Measurements from ENCODE around the gene ALG14. TPM values are rescaled to one million over a fixed set of nuclear protein-coding genes. Genes with fewer than 3 reads are reported as not detected.
A peak's percentile ranks its signal among the peaks of the same experiment; 100 is the strongest.

ALG14 gene
- total and polyA plus RNA-seq, 2 donors (not counting 1 experiment from before 2014, with no cell fraction given) = 3.5 to 3.8 TPM

- Histone ChIP-seq H3K27me3 (ENCODE audit: control insufficient read depth, insufficient read depth, low read length) (no peaks in the 10 kb centered on the region), H3K36me3 (ENCODE audit: control insufficient read depth, insufficient read depth, low read length) (no peaks in the 10 kb centered on the region), H3K27ac (ENCODE audit: insufficient read depth, low read length) (peak overlapping the region; percentile 60), H4K20me1 (ENCODE audit: control insufficient read depth, extremely low read depth, insufficient read depth, low read length) (no peaks in the 10 kb centered on the region), H3K9me3 (ENCODE audit: control insufficient read depth, insufficient read depth, low read depth, low read length) (no peaks in the 10 kb centered on the region), H3K4me2 (ENCODE audit: extremely low read depth, insufficient read depth, low read length) (peak overlapping the region; percentile 45), H3K4me1 (ENCODE audit: control insufficient read depth, extremely low read depth, insufficient read depth, low read length) (peaks cover 15% of the 10 kb centered on the region), H3K79me2 (ENCODE audit: control insufficient read depth, insufficient read depth, low read length) (no peaks in the 10 kb centered on the region), H2AFZ (ENCODE audit: low read length) (no peak overlapping the region), H3K9ac (ENCODE audit: insufficient read depth, low read length) (no peak overlapping the region), H3K4me3 (replicated peaks in 1 of 4; ENCODE audit: control extremely low read depth in 1 of 4, insufficient read depth in 1 of 4, low read depth in 3 of 4, low read length in 4 of 4) (peak overlapping the region in 2 of 4 experiments; percentile 1 to 7)
- TF ChIP-seq EZH2 (IDR thresholded peaks at IDR 0.05; ENCODE audit: low read length, missing control alignments) = no peak
- TF ChIP-seq CTCF (conservative IDR thresholded peaks at IDR 0.05 in 1 of 2, IDR thresholded peaks at IDR 0.05 in 1 of 2; ENCODE audit: low read depth in 1 of 2, low read length in 2 of 2) = no peak
- peak; percentile 96 to 98 for DNase-seq (ENCODE audit: low read depth in 2 of 2)
These were observed 49.2 kb downstream of the ALG14 start for GRCh38 chr1:95023399-95024043.

- H4K20me1 ChIP-seq (ENCODE audit: control insufficient read depth, extremely low read depth, insufficient read depth, low read length) = no peaks in the 10 kb centered on the region
- no peaks in the 10 kb centered on the region for H3K27me3 ChIP-seq (ENCODE audit: control insufficient read depth, insufficient read depth, low read length)
- H3K9ac ChIP-seq (ENCODE audit: insufficient read depth, low read length) = no peak overlapping the region
- no peak overlapping the region for H2AFZ ChIP-seq (ENCODE audit: low read length)
- no peaks in the 10 kb centered on the region for H3K36me3 ChIP-seq (ENCODE audit: control insufficient read depth, insufficient read depth, low read length)
- no peaks in the 10 kb centered on the region for H3K79me2 ChIP-seq (ENCODE audit: control insufficient read depth, insufficient read depth, low read length)
- peak overlapping the region; percentile 44 for H3K27ac ChIP-seq (ENCODE audit: insufficient read depth, low read length)
- TF ChIP-seq CTCF (conservative IDR thresholded peaks at IDR 0.05 in 1 of 2, IDR thresholded peaks at IDR 0.05 in 1 of 2; ENCODE audit: low read depth in 1 of 2, low read length in 2 of 2) (no peak), EZH2 (IDR thresholded peaks at IDR 0.05; ENCODE audit: low read length, missing control alignments) (no peak)
- peak in 1 of 2 donors; percentile 79 for DNase-seq (ENCODE audit: low read depth in 2 of 2)
- H3K4me2 ChIP-seq (ENCODE audit: extremely low read depth, insufficient read depth, low read length) = peak overlapping the region; percentile 92
- H3K4me3 ChIP-seq (replicated peaks in 1 of 4; ENCODE audit: control extremely low read depth in 1 of 4, insufficient read depth in 1 of 4, low read depth in 3 of 4, low read length in 4 of 4) = peak overlapping the region in 1 of 4 experiments; percentile 50
- peaks cover 17% of the 10 kb centered on the region for H3K4me1 ChIP-seq (ENCODE audit: control insufficient read depth, extremely low read depth, insufficient read depth, low read length)
- H3K9me3 ChIP-seq (ENCODE audit: control insufficient read depth, insufficient read depth, low read depth, low read length) = no peaks in the 10 kb centered on the region
These were observed 50.2 kb downstream of the ALG14 start for GRCh38 chr1:95022644-95022926.

- H3K27ac ChIP-seq (ENCODE audit: insufficient read depth, low read length) = peak overlapping the region; percentile 44
- peak overlapping the region; percentile 26 to 50 (median 38) for H3K4me3 ChIP-seq (replicated peaks in 1 of 4; ENCODE audit: control extremely low read depth in 1 of 4, insufficient read depth in 1 of 4, low read depth in 3 of 4, low read length in 4 of 4)
- H3K9me3 ChIP-seq (ENCODE audit: control insufficient read depth, insufficient read depth, low read depth, low read length) = no peaks in the 10 kb centered on the region
- peaks cover 17% of the 10 kb centered on the region for H3K4me1 ChIP-seq (ENCODE audit: control insufficient read depth, extremely low read depth, insufficient read depth, low read length)
- peak in 1 of 2 donors; percentile 66 for DNase-seq (ENCODE audit: low read depth in 2 of 2)
- peak overlapping the region; percentile 92 for H3K4me2 ChIP-seq (ENCODE audit: extremely low read depth, insufficient read depth, low read length)
- no peak overlapping the region for H3K9ac ChIP-seq (ENCODE audit: insufficient read depth, low read length)
- no peaks in the 10 kb centered on the region for H3K36me3 ChIP-seq (ENCODE audit: control insufficient read depth, insufficient read depth, low read length)
- H4K20me1 ChIP-seq (ENCODE audit: control insufficient read depth, extremely low read depth, insufficient read depth, low read length) = no peaks in the 10 kb centered on the region
- no peaks in the 10 kb centered on the region for H3K27me3 ChIP-seq (ENCODE audit: control insufficient read depth, insufficient read depth, low read length)
- H2AFZ ChIP-seq (ENCODE audit: low read length) = peak overlapping the region; percentile 19
- H3K79me2 ChIP-seq (ENCODE audit: control insufficient read depth, insufficient read depth, low read length) = no peaks in the 10 kb centered on the region
- no peak for TF ChIP-seq EZH2 (IDR thresholded peaks at IDR 0.05; ENCODE audit: low read length, missing control alignments)
- TF ChIP-seq CTCF (conservative IDR thresholded peaks at IDR 0.05 in 1 of 2, IDR thresholded peaks at IDR 0.05 in 1 of 2; ENCODE audit: low read depth in 1 of 2, low read length in 2 of 2) = no peak
These were observed 50.7 kb downstream of the ALG14 start for GRCh38 chr1:95021805-95022643.
